ENCODE data around the gene ZKSCAN3. TPM values are rescaled to one million over a fixed set of nuclear protein-coding genes. Genes with fewer than 3 reads are reported as not detected.
"Not testable (repeated sequence)": the region's sequence is repeated elsewhere in the genome, so short reads cannot be mapped to it uniquely, and the experiment has no call there.

The ZKSCAN3 gene
- 10 to 100 TPM in 2 of 4 donors, 1 to 10 TPM in 2; 8.1 to 11.7 (median 10.2) TPM for polyA plus RNA-seq (ENCODE audit: insufficient read length in 4 of 4)

- peak in 3 of 4 donors; percentile 72 to 81 (median 73) for DNase-seq (ENCODE audit: low read depth in 4 of 4, low spot score in 3 of 4)
Measured at GRCh38 chr6:28349892-28350737, at the start of gene ZKSCAN3. Gene ZKSCAN3, plus strand, starts transcription at chr6:28349947. Its CDS starts 9,640 bp downstream, at chr6:28359587.

DNA sequence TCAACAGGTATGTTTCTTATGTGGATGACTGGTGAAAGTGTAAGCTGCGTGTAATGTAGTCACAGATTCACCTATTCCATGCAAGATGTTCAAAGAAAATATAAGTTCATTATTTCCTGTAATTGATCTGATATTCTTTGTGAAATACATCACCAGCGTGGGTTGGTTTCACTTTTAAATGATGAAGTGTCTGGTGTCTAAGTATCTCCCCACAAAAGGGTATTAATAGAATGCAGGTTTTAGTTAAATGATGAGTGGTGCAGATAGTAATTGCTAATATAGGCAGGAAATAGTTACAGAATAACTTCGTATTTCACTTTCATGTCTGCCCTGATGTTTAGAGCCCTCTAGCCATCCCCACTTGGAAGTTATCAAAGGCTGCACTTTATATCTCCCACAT lies 46.2 kb upstream of the ZKSCAN3 start:
- no peak for DNase-seq (ENCODE audit: low read depth in 4 of 4, low spot score in 3 of 4)

GRCh38 chr6:28306363-28306762 lies 43.4 kb upstream of the ZKSCAN3 start:
- DNase-seq (ENCODE audit: low read depth in 4 of 4, low spot score in 3 of 4) = not testable (repeated sequence)

GRCh38 chr6:28311139-28311823 lies 38.5 kb upstream of the ZKSCAN3 start:
- DNase-seq (ENCODE audit: low read depth in 4 of 4, low spot score in 3 of 4) = no peak

DNA sequence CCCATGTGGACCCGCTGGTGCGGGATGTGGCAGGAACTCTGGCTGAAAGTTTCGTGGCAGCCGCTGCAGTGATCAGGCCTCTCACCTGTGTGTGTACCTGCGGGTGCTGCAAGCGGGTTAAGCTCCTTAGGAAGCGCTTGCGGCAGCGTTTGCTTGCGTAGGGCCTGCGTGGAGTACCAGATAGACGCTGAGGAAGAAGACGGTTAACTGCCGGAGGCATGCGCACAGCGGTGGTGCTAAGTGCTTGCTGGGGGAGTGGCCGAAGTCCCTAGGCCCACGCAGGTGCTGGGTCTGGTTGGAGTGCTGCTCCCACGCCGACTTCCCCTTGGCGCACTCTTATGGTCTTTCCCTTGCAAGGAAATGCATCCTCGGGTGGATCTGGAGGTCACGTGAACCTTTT lies 36.8 kb upstream of the ZKSCAN3 start:
- no peak for DNase-seq (ENCODE audit: low read depth in 4 of 4, low spot score in 3 of 4)

DNA sequence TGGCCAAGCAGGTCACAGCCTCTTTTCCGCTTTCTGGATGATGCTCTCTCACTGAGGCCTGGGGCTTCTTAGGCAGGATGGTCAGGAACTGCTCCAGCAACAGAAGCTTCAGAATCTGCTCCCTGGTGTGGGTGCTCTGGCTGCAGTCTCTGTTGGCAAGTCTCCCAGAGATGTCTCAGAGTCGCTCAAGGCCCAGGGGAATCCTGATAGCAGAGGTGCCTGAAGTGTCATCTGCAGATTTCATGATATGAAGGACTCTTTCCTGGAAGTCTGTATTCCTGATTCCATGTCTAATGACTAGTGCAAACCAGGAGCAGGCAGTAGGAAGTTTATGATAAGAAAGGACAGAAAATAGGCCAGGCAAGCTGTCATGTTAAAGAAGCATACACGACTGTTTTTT lies 34.1 kb upstream of the ZKSCAN3 start:
- DNase-seq (ENCODE audit: low read depth in 4 of 4, low spot score in 3 of 4) = no peak

DNA sequence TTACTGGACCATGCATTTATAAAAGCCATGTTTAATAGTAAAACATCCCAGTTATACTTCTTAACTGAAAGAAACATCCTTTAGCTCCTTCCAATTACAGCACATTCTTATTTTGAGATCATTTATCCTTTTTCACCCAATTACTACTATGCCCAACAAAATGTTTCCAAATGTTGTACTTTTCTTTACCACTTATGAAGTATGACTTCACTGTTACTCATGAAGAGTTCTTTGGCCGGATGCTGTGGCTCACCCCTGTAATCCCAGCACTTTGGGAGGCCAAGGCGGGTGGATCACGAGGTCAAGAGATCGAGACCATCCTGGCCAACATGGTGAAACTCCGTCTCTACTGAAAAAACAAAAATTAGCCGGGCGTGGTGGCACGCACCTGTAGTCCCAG lies 31.9 kb upstream of the ZKSCAN3 start:
- not testable (repeated sequence) for DNase-seq (ENCODE audit: low read depth in 4 of 4, low spot score in 3 of 4)

GRCh38 chr6:28322661-28323060 lies 27.1 kb upstream of the ZKSCAN3 start:
- no peak for DNase-seq (ENCODE audit: low read depth in 4 of 4, low spot score in 3 of 4)

- DNase-seq (ENCODE audit: low read depth in 4 of 4, low spot score in 3 of 4) = no peak
Measured at GRCh38 chr6:28323813-28324424, 25.8 kb upstream of the ZKSCAN3 start.

DNA sequence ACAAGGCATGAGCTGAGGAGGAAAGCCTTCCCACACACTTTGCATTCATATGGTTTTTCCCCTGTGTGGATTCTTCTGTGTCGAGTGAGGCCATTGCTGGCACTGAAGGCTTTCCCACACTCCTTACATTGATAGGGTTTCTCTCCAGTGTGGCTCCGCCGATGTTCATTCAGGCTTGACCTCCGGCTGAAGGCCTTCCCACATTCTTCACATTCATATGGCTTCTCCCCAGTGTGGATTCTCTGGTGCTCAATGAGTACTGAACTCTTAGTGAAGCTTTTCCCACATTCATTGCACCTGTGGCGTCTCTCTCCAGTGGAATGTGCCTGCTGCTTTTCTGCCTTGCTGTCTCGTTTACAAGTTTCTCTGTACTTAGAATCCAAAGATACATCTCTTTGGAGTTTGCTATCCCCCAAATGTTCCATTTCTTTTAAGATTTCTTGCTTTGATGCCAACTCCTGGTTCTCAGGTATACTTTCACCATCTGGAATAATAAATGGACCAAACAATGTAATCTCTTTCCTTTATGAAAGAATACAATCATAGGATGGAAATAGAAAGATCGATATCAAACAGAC lies 23.3 kb upstream of the ZKSCAN3 start:
- no peak for DNase-seq (ENCODE audit: low read depth in 4 of 4, low spot score in 3 of 4)

DNA sequence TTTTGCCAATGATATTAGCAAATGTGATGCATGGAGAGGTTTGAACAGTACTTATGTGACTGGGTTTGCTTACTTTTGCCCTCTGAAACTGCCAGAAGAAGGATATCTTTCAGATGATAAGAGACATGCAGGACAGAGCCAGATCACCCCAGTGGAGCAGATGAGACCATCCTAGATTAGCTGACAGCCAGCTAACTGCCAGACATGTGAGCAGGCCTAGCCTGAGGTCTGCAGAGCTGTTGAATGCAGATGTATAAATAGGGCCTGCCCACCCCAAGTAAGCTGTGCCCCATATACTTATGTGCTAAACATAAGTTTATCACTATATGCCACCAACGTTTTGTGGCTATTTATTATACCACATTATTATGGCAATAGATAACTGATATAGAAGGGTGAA lies 19.7 kb upstream of the ZKSCAN3 start:
- DNase-seq (ENCODE audit: low read depth in 4 of 4, low spot score in 3 of 4) = no peak

GRCh38 chr6:28333047-28333446 lies 16.7 kb upstream of the ZKSCAN3 start:
- DNase-seq (ENCODE audit: low read depth in 4 of 4, low spot score in 3 of 4) = no peak

- DNase-seq (ENCODE audit: low read depth in 4 of 4, low spot score in 3 of 4) = no peak
Measured at GRCh38 chr6:28333599-28334018, 16.1 kb upstream of the ZKSCAN3 start.

DNA sequence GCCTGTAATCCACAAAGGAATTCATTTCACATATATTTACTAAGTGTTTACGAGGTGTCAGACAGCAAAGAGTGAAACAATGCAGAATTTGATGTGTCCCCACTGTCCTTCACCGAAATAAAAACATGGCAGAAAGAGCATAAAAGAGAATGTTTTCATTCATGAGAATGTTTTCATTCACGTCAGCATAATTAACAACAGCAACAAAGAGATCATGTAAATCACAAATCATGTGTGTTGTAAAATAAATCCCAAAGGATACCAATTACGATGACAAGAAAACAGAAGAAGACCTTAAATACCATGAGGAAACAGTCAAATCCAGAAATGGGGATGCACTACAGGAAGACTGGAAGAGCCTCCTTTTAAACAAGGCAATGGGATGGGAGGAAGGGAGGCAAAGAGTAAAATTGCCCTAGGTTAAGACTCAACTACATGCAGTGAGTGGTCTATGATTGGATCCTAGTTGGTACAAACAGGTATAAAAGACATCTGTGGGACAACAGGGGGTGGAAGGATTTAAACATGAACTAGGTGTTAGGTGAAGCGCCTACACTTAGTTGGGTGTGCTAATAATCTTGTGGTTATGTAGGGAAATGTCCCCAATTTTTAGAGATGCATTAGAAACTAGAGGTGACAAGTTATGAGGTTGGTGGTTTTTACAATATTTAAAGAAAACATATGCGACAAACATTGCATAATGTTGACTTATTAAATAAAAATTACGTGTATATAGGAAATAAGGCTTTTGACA lies 15.3 kb upstream of the ZKSCAN3 start:
- DNase-seq (ENCODE audit: low read depth in 4 of 4, low spot score in 3 of 4) = peak in 1 of 4 donors; percentile 25

DNA sequence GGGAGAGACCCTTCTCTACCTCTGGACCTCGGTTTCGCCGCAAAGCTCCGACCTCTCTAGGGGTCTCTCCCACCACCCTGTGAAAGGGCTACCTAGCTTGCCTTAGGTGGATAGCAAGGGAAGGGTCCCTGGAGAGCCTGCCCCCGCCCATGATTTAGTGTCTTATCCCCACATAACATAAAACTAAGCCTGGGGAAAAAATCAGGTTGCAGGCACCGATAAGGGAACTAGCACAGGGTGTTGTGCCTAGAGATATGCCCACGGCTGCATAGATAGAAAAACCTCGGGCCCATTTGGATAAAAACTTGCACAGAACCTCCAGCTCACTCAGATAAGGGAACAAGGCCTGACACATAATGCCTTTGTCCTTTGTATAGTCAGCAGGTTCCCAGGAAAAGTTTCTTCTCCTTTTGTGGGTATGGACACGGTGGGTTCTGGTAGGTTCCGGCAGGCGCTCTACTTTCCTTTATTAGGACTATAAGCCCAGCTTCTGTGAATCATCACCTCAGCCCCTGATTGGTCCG lies 14.6 kb upstream of the ZKSCAN3 start:
- no peak for DNase-seq (ENCODE audit: low read depth in 4 of 4, low spot score in 3 of 4)

- peak; percentile 91 to 99 (median 98) for DNase-seq (ENCODE audit: low read depth in 4 of 4, low spot score in 3 of 4)
Measured at GRCh38 chr6:28335564-28336283, 14.0 kb upstream of the ZKSCAN3 start, which contains the start of gene ZSCAN31. Gene ZSCAN31, minus strand, starts transcription at chr6:28336148. Its CDS starts 6,465 bp downstream, at chr6:28329683.

GRCh38 chr6:28336284-28337120 lies 13.2 kb upstream of the ZKSCAN3 start:
- peak in 3 of 4 donors; percentile 69 to 78 (median 73) for DNase-seq (ENCODE audit: low read depth in 4 of 4, low spot score in 3 of 4)

DNA sequence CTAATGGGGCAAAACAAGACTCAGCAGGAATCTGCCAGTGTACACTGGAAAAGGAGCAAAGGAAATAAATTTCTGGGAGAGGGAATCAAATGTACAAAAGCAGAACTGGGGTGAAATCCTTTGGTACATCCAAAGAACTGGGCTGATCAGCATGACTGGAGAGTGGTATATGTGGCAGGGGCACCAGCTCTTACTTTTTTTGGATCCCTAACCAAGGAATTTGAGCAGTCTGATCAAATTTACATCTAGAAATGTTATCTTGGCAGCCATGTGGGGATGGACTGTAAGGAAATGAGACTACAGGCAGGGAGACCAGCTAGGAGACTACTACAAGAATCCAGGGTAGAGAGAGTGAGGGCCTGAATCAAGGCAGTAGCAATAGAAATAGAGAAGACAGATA lies 12.6 kb upstream of the ZKSCAN3 start:
- no peak for DNase-seq (ENCODE audit: low read depth in 4 of 4, low spot score in 3 of 4)
